ENCODE measurements around the gene B3GNT8.
"Not testable (repeated sequence)": the region's sequence is repeated elsewhere in the genome, so short reads cannot be mapped to it uniquely, and the experiment has no call there.

B3GNT8 gene

GRCh38 chr19:41426952-41427646, at the start of gene B3GNT8:
Gene B3GNT8 (minus strand): TSS chr19:41427374. CDS start chr19:41426778, 596 bp downstream.
- DNase-seq, result peak; percentile 30 to 31

- DNase-seq, result no peak
Observed at GRCh38 chr19:41476583-41476982, 49.4 kb upstream of the B3GNT8 start.

GRCh38 chr19:41463257-41464256, 36.4 kb upstream of the B3GNT8 start:
- not testable (repeated sequence) for DNase-seq

- DNase-seq, result no peak
Observed at GRCh38 chr19:41462497-41462896, 35.3 kb upstream of the B3GNT8 start.

GRCh38 chr19:41457241-41457640, 30.1 kb upstream of the B3GNT8 start:
- no peak for DNase-seq

GRCh38 chr19:41456342-41456918, 29.3 kb upstream of the B3GNT8 start:
- DNase-seq, result no peak

GRCh38 chr19:41455936-41456335, 28.8 kb upstream of the B3GNT8 start:
- no peak for DNase-seq

GRCh38 chr19:41452584-41453275, 25.6 kb upstream of the B3GNT8 start:
- DNase-seq, result no peak

- no peak for DNase-seq
Observed at GRCh38 chr19:41449865-41450178, 22.6 kb upstream of the B3GNT8 start.

- peak; percentile 64 to 70 for DNase-seq
Observed at GRCh38 chr19:41449079-41449864, 22.1 kb upstream of the B3GNT8 start.

- no peak for DNase-seq
Observed at GRCh38 chr19:41447732-41448332, 20.7 kb upstream of the B3GNT8 start.

- no peak for DNase-seq
Observed at GRCh38 chr19:41445575-41445974, 18.4 kb upstream of the B3GNT8 start.

- DNase-seq, result no peak
Observed at GRCh38 chr19:41443813-41444455, 16.8 kb upstream of the B3GNT8 start.

GRCh38 chr19:41442473-41443355, 15.5 kb upstream of the B3GNT8 start, which contains the start of gene ERICH4:
Gene ERICH4 (plus strand): TSS chr19:41443156. CDS start chr19:41443170, 14 bp downstream.
- DNase-seq, result no peak

- no peak for DNase-seq
Observed at GRCh38 chr19:41441321-41441945, 14.3 kb upstream of the B3GNT8 start.

- peak; percentile 93 to 95 for DNase-seq
Observed at GRCh38 chr19:41439441-41440222, 12.5 kb upstream of the B3GNT8 start, which contains the start of gene DMAC2. Gene DMAC2 (minus strand): TSS chr19:41439912. CDS start chr19:41439899, 13 bp downstream.

GRCh38 chr19:41437944-41438574, 10.9 kb upstream of the B3GNT8 start:
- DNase-seq, result no peak

GRCh38 chr19:41436674-41436951, 9.4 kb upstream of the B3GNT8 start:
- no peak for DNase-seq

All from activated CD4-positive, alpha-beta T cell treated with anti-CD3 and anti-CD28 coated beads for 4 hours (primary cell).